ENCODE measurements around the gene KDM4B.

DNA sequence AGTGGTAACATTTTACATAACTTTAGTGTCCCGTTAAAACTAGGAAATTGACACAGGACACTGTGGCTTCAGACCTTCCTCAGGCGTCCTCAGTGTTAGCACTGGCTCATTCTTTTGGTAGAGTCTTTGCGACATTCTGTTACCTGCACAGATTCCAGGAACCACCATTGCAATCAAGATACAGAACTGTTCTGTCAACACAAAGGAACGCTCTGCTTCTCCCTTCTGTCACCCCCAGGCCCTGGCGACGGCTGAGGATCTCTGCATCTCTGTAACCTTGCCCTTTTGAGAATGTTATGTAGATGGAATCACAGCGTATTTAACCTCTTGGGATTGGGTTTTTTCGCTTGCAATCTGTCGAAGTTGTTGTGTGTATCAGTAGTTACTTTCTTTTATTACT, 22.6 kb downstream of the KDM4B start:
- TF ChIP-seq REST (IDR thresholded peaks at IDR 0.05) (no peak), CTCF (IDR thresholded peaks at IDR 0.05; ENCODE audit: low read depth, low read length, missing input control) (no peak), TAF1 (conservative IDR thresholded peaks at IDR 0.05) (no peak), YY1 (IDR thresholded peaks at IDR 0.05) (peak; percentile 59), FOXA1 (IDR thresholded peaks at IDR 0.05) (no peak), RXRA (IDR thresholded peaks at IDR 0.05) (peak in 1 of 2 donors; percentile 53)
